ENCODE measurements around the gene PPFIBP1. TPM values are rescaled to one million over a fixed set of nuclear protein-coding genes. Genes with fewer than 3 reads are reported as not detected.

PPFIBP1 gene
- total and polyA plus RNA-seq, 4 donors = 13.6 to 150 (median 63.1) TPM

- no peak overlapping the region for H3K9ac ChIP-seq (ENCODE audit: insufficient read depth in 1 of 2, low read length in 2 of 2)
- H3K36me3 ChIP-seq (ENCODE audit: control insufficient read depth in 4 of 4, insufficient read depth in 4 of 4, low read length in 4 of 4) = no peaks in the 10 kb centered on the region
- no peak overlapping the region for H3K4me3 ChIP-seq
- DNase-seq = no peak
- TF ChIP-seq CTCF (IDR thresholded peaks at IDR 0.05; ENCODE audit: control extremely low read depth, extremely low read depth) = no peak
- ATAC-seq (ENCODE audit: insufficient read depth, low FRiP score) = no peak
- no peaks in the 10 kb centered on the region for H3K27me3 ChIP-seq (ENCODE audit: control insufficient read depth in 3 of 3, insufficient read depth in 3 of 3, low read length in 2 of 3)
- 60 to 75% methylated on average over 1 of the region's 1 CpG for WGBS, 2 donors
- no peaks in the 10 kb centered on the region for H3K9me3 ChIP-seq (ENCODE audit: control insufficient read depth in 4 of 4, insufficient read depth in 3 of 4, low read length in 3 of 4)
- H3K4me1 ChIP-seq (ENCODE audit: control insufficient read depth in 5 of 5, insufficient read depth in 5 of 5, low read length in 5 of 5) = peaks cover 5 to 37% (median 23%) of the 10 kb centered on the region in 5 donors
- H3K27ac ChIP-seq (ENCODE audit: low read depth in 1 of 2, low read length in 1 of 2) = no peak overlapping the region
These were observed 78.5 kb downstream of the PPFIBP1 start for GRCh38 chr12:27602516-27602915.

GRCh38 chr12:27604431-27604830, 80.4 kb downstream of the PPFIBP1 start:
- ATAC-seq (ENCODE audit: insufficient read depth, low FRiP score) = no peak
- no peak overlapping the region for H3K9ac ChIP-seq (ENCODE audit: insufficient read depth in 1 of 2, low read length in 2 of 2)
- H3K9me3 ChIP-seq (ENCODE audit: control insufficient read depth in 4 of 4, insufficient read depth in 3 of 4, low read length in 3 of 4) = no peaks in the 10 kb centered on the region
- DNase-seq = no peak
- H3K27ac ChIP-seq (ENCODE audit: low read depth in 1 of 2, low read length in 1 of 2) = no peak overlapping the region
- peaks cover 5 to 35% (median 21%) of the 10 kb centered on the region in 5 donors for H3K4me1 ChIP-seq (ENCODE audit: control insufficient read depth in 5 of 5, insufficient read depth in 5 of 5, low read length in 5 of 5)
- WGBS, 2 donors = 96 to 98% methylated on average over 3 of the region's 3 CpGs
- H3K27me3 ChIP-seq (ENCODE audit: control insufficient read depth in 3 of 3, insufficient read depth in 3 of 3, low read length in 2 of 3) = no peaks in the 10 kb centered on the region
- H3K36me3 ChIP-seq (ENCODE audit: control insufficient read depth in 4 of 4, insufficient read depth in 4 of 4, low read length in 4 of 4) = no peaks in the 10 kb centered on the region
- H3K4me3 ChIP-seq = no peak overlapping the region
- TF ChIP-seq CTCF (IDR thresholded peaks at IDR 0.05; ENCODE audit: control extremely low read depth, extremely low read depth) = no peak

GRCh38 chr12:27606986-27607385, 83.0 kb downstream of the PPFIBP1 start:
- Histone ChIP-seq H3K9me3 (ENCODE audit: control insufficient read depth in 4 of 4, insufficient read depth in 3 of 4, low read length in 3 of 4) (no peaks in the 10 kb centered on the region), H3K4me1 (ENCODE audit: control insufficient read depth in 5 of 5, insufficient read depth in 5 of 5, low read length in 5 of 5) (peaks cover 5 to 41% (median 11%) of the 10 kb centered on the region in 5 donors), H3K4me3 (no peak overlapping the region), H3K27ac (ENCODE audit: low read depth in 1 of 2, low read length in 1 of 2) (no peak overlapping the region), H3K36me3 (ENCODE audit: control insufficient read depth in 4 of 4, insufficient read depth in 4 of 4, low read length in 4 of 4) (no peaks in the 10 kb centered on the region), H3K27me3 (ENCODE audit: control insufficient read depth in 3 of 3, insufficient read depth in 3 of 3, low read length in 2 of 3) (no peaks in the 10 kb centered on the region), H3K9ac (ENCODE audit: insufficient read depth in 1 of 2, low read length in 2 of 2) (no peak overlapping the region)
- peak in 2 of 3 donors; percentile 29 to 53 for DNase-seq
- ATAC-seq (ENCODE audit: insufficient read depth, low FRiP score) = no peak
- WGBS, 2 donors = 28 to 36% methylated on average over 2 of the region's 2 CpGs
- no peak for TF ChIP-seq CTCF (IDR thresholded peaks at IDR 0.05; ENCODE audit: control extremely low read depth, extremely low read depth)

GRCh38 chr12:27607591-27607990, 83.6 kb downstream of the PPFIBP1 start:
- WGBS, 2 donors = 85 to 95% methylated on average over 4 of the region's 4 CpGs
- no peak overlapping the region for H3K9ac ChIP-seq (ENCODE audit: insufficient read depth in 1 of 2, low read length in 2 of 2)
- H3K9me3 ChIP-seq (ENCODE audit: control insufficient read depth in 4 of 4, insufficient read depth in 3 of 4, low read length in 3 of 4) = no peaks in the 10 kb centered on the region
- DNase-seq (no peak), ATAC-seq (ENCODE audit: insufficient read depth, low FRiP score) (no peak)
- no peak overlapping the region for H3K4me3 ChIP-seq
- H3K27me3 ChIP-seq (ENCODE audit: control insufficient read depth in 3 of 3, insufficient read depth in 3 of 3, low read length in 2 of 3) = no peaks in the 10 kb centered on the region
- no peaks in the 10 kb centered on the region for H3K36me3 ChIP-seq (ENCODE audit: control insufficient read depth in 4 of 4, insufficient read depth in 4 of 4, low read length in 4 of 4)
- no peak for TF ChIP-seq CTCF (IDR thresholded peaks at IDR 0.05; ENCODE audit: control extremely low read depth, extremely low read depth)
- peaks cover 5 to 40% (median 11%) of the 10 kb centered on the region in 5 donors for H3K4me1 ChIP-seq (ENCODE audit: control insufficient read depth in 5 of 5, insufficient read depth in 5 of 5, low read length in 5 of 5)
- H3K27ac ChIP-seq (ENCODE audit: low read depth in 1 of 2, low read length in 1 of 2) = no peak overlapping the region

Measured in lung (tissue), 12 donors.